ENCODE data around the gene SHH. TPM values are rescaled to one million over a fixed set of nuclear protein-coding genes. Genes with fewer than 3 reads are reported as not detected.

SHH gene
- total and polyA plus RNA-seq, 2 of the 13 experiments (the other 11 are each of a cell fraction or from before 2014, with no cell fraction given) = 1.9 to 3.4 TPM

DNA sequence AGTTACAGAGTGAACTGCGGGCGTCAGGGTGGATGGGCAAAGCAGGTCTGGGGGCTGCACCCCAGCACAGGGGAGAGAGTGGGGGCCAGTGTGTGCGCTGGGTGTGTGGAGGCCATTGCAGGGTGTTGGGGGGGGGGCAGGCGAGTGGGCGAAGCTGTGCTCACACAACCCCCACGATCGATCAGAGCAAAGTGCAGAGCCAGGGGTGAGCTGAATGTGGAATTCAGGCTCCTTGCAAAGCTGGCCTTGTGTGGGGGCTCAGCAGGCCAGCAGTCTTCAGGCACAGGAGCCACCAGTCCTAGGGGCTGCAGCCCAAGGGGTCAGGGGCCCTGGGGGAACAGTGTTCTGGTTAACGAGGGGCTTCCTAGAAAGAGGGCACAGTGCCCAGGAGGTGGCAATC, 862 bp upstream of the SHH start (continued):
- TF ChIP-seq ATF7 (IDR thresholded peaks at IDR 0.05) (no peak), ATF7 (CRISPR knock-in tag; IDR thresholded peaks at IDR 0.05) (no peak), FOXJ3 (CRISPR knock-in tag; IDR thresholded peaks at IDR 0.05; ENCODE audit: borderline replicate concordance) (peak; percentile 43; the same call in 1 of the 2 replicates), CREM (IDR thresholded peaks at IDR 0.05) (no peak), CREM (CRISPR knock-in tag; IDR thresholded peaks at IDR 0.05) (no peak), NR2F2 (IDR thresholded peaks at IDR 0.05; ENCODE audit: borderline replicate concordance, low read depth) (no peak), TCF12 (IDR thresholded peaks at IDR 0.05) (no peak), TCF12 (CRISPR knock-in tag; IDR thresholded peaks at IDR 0.05) (no peak), TMF1 (CRISPR knock-in tag; IDR thresholded peaks at IDR 0.05; ENCODE audit: low read depth) (no peak), SMARCE1 (IDR thresholded peaks at IDR 0.05; ENCODE audit: borderline replicate concordance) (no peak), ESRRA (CRISPR knock-in tag; IDR thresholded peaks at IDR 0.05; ENCODE audit: low read depth) (peak; percentile 56; the same call in 1 of the 2 replicates), CENPX (CRISPR knock-in tag; IDR thresholded peaks at IDR 0.05) (no peak), ZNF329 (CRISPR knock-in tag; IDR thresholded peaks at IDR 0.05; ENCODE audit: low read depth) (no peak), MEIS1 (CRISPR knock-in tag; IDR thresholded peaks at IDR 0.05; ENCODE audit: borderline replicate concordance) (no peak), FOXA3 (CRISPR knock-in tag; IDR thresholded peaks at IDR 0.05) (peak; percentile 41; the same call in 1 of the 2 replicates), GPN1 (CRISPR knock-in tag; IDR thresholded peaks at IDR 0.05; ENCODE audit: borderline replicate concordance) (no peak), ZNF160 (CRISPR knock-in tag; IDR thresholded peaks at IDR 0.05) (no peak), JUN (CRISPR knock-in tag; IDR thresholded peaks at IDR 0.05) (no peak), SMAD3 (CRISPR knock-in tag; IDR thresholded peaks at IDR 0.05) (no peak), ZFY (CRISPR knock-in tag; IDR thresholded peaks at IDR 0.05) (no peak), POLR2A (IDR thresholded peaks at IDR 0.05; ENCODE audit: insufficient read depth in 1 of 2, low read depth in 2 of 2, low read length in 2 of 2) (no peak), SP140L (CRISPR knock-in tag; IDR thresholded peaks at IDR 0.05; ENCODE audit: borderline replicate concordance) (no peak), YEATS2 (CRISPR knock-in tag; IDR thresholded peaks at IDR 0.05; ENCODE audit: borderline replicate concordance) (no peak), AGO2 (optimal IDR thresholded peaks at IDR 0.05; ENCODE audit: low read depth, low read length) (no peak), ZFYVE20 (CRISPR knock-in tag; IDR thresholded peaks at IDR 0.05; ENCODE audit: borderline replicate concordance, low read depth) (no peak), GTF3A (CRISPR knock-in tag; conservative IDR thresholded peaks at IDR 0.05) (no peak), CBX2 (IDR thresholded peaks at IDR 0.05; ENCODE audit: low read depth, low read length) (no peak), CBX2 (CRISPR knock-in tag; IDR thresholded peaks at IDR 0.05; ENCODE audit: low read depth) (peak; percentile 80; the same call in 1 of the 2 replicates), TP53 (CRISPR knock-in tag; conservative IDR thresholded peaks at IDR 0.05) (no peak), HNRNPUL1 (IDR thresholded peaks at IDR 0.05; ENCODE audit: low read depth, low read length) (no peak), BCL6 (CRISPR knock-in tag; IDR thresholded peaks at IDR 0.05) (peak; percentile 55; the same call in 1 of the 2 replicates), ZNF782 (CRISPR knock-in tag; IDR thresholded peaks at IDR 0.05; ENCODE audit: borderline replicate concordance) (0 out of 2 replicates have a peak, but pooled peaks have one; percentile 24), HDAC1 (CRISPR knock-in tag; IDR thresholded peaks at IDR 0.05) (peak; percentile 92)
- TF ChIP-seq, protein P1, sequence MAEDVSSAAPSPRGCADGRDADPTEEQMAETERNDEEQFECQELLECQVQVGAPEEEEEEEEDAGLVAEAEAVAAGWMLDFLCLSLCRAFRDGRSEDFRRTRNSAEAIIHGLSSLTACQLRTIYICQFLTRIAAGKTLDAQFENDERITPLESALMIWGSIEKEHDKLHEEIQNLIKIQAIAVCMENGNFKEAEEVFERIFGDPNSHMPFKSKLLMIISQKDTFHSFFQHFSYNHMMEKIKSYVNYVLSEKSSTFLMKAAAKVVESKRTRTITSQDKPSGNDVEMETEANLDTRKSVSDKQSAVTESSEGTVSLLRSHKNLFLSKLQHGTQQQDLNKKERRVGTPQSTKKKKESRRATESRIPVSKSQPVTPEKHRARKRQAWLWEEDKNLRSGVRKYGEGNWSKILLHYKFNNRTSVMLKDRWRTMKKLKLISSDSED (CRISPR knock-in tag; IDR thresholded peaks at IDR 0.05) = no peak
- TF ChIP-seq, protein P2, sequence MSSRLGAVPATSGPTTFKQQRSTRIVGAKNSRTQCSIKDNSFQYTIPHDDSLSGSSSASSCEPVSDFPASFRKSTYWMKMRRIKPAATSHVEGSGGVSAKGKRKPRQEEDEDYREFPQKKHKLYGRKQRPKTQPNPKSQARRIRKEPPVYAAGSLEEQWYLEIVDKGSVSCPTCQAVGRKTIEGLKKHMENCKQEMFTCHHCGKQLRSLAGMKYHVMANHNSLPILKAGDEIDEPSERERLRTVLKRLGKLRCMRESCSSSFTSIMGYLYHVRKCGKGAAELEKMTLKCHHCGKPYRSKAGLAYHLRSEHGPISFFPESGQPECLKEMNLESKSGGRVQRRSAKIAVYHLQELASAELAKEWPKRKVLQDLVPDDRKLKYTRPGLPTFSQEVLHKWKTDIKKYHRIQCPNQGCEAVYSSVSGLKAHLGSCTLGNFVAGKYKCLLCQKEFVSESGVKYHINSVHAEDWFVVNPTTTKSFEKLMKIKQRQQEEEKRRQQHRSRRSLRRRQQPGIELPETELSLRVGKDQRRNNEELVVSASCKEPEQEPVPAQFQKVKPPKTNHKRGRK (CRISPR knock-in tag; IDR thresholded peaks at IDR 0.05) = no peak

Measured in HepG2 (cell line).